ENCODE results near the gene TIMP2.

- TF ChIP-seq CTCF (conservative IDR thresholded peaks at IDR 0.05; ENCODE audit: low read depth in 2 of 2) (no peak), POLR2AphosphoS5 (IDR thresholded peaks at IDR 0.05; ENCODE audit: low read depth) (no peak), EZH2phosphoT487 (IDR thresholded peaks at IDR 0.05; ENCODE audit: unreplicated experiment) (no peak), EZH2 (IDR thresholded peaks at IDR 0.05; ENCODE audit: low read depth, unreplicated experiment) (no peak), CREB1 (CRISPR knock-in tag; IDR thresholded peaks at IDR 0.05; ENCODE audit: low read depth) (no peak), STAT1 (IDR thresholded peaks at IDR 0.05; ENCODE audit: unreplicated experiment) (no peak), REST (IDR thresholded peaks at IDR 0.05; ENCODE audit: unreplicated experiment) (no peak), JUNB (IDR thresholded peaks at IDR 0.05; ENCODE audit: unreplicated experiment) (no peak), NANOG (IDR thresholded peaks at IDR 0.05; ENCODE audit: borderline replicate concordance) (no peak), ETS1 (IDR thresholded peaks at IDR 0.05) (no peak), ZNF114 (CRISPR knock-in tag; IDR thresholded peaks at IDR 0.05) (no peak), ZNF462 (CRISPR knock-in tag; IDR thresholded peaks at IDR 0.05) (no peak)
Measured at GRCh38 chr17:78912082-78912481, 13.1 kb downstream of the TIMP2 start.

Measured in GM23338 (cell line).